Activated CD4-positive, alpha-beta T cell treated with anti-CD3 and anti-CD28 coated beads, Interleukin-2, amount 50 U/mL, for 24 hours (primary cell): ENCODE measurements around the gene BMP7.

ENCODE experiments used
- DNase-seq, 2 donors: peaks; one replicate each; pipeline ENCODE4 v3.0.0-alpha.2; 2020; ENCODE audit warnings: low read depth in 1 of 2, low spot score in 1 of 2

The BMP7 gene

DNA sequence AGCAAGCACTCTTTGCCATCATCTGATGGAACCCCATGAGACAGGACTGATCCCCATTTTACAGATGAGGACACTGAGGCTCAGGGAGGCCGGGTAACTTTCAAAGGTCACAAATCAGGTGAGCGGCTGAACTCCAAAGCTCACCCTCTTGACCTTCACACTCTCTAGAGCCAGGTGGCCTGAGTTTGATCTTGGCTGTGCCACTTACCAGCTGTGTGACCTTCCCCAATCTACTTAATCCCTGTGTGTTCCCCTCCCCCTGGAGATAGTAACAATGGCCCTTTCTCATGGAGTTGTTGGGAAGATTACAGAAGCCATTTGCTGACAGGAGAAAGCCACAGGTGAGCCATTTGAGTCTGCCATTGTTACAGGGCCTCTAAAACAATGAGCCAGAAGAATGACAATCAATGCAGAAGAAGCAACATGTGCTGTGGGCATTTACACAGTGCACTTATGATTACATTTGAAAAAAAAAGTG is 34.5 kb downstream of the BMP7 start:
- DNase-seq: no peak

DNA sequence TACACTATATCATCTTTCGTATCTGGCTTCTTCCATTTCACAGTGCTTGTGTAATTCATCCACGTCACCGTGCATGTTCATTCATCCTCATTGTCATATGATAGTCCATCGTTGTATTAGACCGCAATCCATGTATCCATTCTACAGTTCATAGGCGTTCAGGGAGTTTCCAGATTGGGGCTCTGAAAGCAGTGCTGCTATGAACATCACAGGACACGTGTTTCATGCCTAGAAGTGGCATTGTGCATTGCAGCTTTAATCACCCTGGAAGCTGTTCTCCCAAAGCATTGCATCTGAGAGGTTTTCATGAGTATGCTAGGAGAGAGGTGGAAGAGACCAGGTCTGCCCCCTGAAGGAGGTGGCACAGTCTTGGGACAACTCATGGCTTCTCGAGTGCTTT is 35.3 kb downstream of the BMP7 start:
- DNase-seq: no peak

GRCh38 chr20:57230247-57230646 is 36.2 kb downstream of the BMP7 start:
- DNase-seq: no peak

- no peak for DNase-seq
These were observed 37.0 kb downstream of the BMP7 start for GRCh38 chr20:57229490-57229889.

- DNase-seq: no peak
These were observed 40.6 kb downstream of the BMP7 start for GRCh38 chr20:57225830-57226229.

GRCh38 chr20:57225197-57225733 is 41.2 kb downstream of the BMP7 start:
- DNase-seq: no peak

DNA sequence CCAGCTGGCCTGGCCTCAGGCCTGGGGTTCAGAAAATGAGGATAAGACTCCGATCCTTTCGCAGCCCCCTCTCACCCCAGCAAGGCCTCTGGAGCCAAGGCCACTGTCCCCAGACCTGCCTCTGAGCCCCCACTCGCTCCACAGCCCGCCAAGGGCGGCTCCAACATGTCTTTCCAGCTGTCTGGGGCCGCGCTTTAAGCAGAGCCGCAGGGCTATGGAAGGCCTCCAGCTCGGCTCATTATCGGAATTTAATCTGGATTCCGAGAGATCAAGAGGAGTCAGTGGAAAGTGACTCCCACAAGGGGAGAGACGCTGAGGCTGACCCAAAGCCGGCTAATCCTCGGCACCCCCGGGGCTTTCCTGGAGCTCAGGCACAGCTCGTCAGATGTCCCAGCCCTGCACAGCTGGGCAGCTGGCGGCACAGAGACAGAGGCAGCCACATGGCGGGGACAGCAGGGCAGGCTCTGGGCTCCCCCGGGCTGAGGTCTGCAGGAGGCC is 41.8 kb downstream of the BMP7 start:
- DNase-seq: no peak

GRCh38 chr20:57223648-57224489 is 42.6 kb downstream of the BMP7 start:
- no peak for DNase-seq

- no peak for DNase-seq
These were observed 43.9 kb downstream of the BMP7 start for GRCh38 chr20:57222631-57222950.

- DNase-seq: no peak
These were observed 44.4 kb downstream of the BMP7 start for GRCh38 chr20:57221916-57222630.

GRCh38 chr20:57220337-57221145 is 45.9 kb downstream of the BMP7 start:
- DNase-seq: no peak

DNA sequence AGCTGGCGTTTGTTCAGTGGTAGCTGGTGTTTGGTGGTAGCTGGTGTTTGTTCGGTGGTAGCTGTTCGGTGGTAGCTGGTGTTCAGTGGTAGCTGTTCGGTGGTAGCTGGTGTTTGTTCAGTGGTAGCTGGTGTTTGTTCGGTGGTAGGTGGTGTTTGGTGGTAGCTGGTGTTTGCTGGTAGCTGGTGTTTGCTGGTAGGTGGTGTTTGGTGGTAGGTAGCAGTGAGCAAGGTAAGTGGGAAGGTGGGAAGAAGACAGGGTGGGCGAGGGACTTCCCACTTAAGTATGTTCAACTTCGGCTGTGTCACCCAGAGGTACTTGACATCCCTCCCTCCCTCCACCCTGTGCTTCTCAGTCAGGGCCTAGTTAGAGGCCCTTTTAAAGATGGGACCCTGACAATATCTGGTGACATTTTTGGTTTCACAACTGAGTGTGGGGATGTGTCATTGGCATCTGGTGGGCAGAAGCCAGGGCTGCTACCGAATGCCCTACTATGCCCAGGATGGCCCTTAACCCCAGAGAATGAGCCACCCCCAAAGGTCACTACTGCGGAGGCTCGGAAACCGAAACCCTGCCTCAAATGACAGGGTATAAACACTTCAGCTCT is 47.3 kb downstream of the BMP7 start:
- no peak for DNase-seq

DNA sequence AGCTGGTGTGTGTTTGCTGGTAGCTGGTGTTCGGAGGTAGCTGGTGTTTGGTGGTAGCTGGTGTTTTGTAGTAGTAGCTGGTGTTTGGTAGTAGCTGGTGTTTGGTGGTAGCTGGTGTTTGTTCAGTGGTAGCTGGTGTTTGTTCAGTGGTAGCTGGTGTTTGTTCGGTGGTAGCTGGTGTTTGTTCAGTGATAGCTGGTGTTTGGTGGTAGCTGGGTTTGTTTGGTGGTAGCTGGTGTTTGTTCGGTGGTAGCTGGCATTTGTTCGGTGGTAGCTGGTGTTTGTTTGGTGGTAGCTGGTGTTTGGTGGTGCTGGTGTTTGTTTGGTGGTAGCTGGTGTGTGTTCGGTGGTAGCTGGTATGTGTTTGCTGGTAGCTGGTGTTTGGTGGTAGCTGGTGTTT is 48.0 kb downstream of the BMP7 start:
- DNase-seq: no peak

DNA sequence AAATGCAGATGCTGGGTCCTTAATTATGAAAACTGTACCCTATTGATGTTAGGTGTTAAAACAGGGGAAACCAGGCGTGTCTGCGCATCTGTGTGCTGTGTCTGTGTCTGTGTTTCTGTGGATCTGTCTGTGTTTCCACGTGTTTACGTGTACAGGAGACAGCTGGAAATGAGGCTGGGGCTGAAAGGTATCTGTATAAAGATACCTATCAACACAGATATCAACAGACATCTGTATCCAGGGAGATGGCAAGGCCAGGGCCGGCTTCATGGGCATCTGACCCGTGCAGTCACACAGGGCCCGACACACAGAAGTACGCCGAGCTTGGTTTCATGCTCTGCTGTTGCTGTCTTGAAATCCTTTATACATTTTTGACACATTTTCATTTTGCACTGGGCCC is 48.6 kb downstream of the BMP7 start:
- no peak for DNase-seq

DNA sequence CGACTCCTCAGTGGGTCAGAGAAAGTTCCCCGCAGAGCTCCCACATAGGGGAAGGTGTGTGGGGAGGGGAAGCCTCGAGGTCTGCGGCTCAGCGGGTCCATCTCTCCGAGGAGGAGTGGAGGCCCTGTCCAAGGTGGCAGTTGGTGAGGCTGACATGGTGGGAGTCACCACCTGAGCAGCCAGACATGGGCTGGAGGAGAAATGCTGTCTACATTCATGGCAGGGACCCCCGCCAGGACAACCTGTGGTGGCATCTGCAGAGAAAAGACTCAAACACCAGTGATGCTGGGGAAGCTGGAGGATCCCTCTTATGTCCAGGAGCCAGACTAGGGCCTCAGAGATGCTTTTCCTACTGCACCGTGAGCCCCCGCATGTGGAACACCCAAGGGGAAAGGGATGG is 49.8 kb downstream of the BMP7 start:
- DNase-seq: no peak

GRCh38 chr20:57215826-57216471 is 50.5 kb downstream of the BMP7 start:
- no peak for DNase-seq

DNA sequence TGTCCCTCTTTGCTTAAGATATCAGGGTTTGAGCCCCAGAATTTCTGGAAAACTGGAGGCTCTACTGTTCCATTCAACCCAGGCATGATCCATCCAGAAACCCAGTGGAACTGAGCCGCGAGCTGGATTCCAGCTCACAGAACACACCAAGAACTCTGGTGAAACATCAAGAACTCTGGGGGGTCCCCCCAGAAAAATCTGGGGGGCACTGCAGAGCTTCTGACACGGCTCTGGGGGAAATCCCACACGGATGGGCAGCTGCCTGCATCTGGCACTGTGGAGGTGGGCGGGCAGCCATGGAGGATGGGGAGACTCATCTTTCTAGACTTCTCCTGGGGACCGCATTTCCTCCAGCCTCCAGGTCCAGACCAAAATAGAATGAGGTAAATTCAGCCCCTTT is 51.0 kb downstream of the BMP7 start:
- no peak for DNase-seq

DNA sequence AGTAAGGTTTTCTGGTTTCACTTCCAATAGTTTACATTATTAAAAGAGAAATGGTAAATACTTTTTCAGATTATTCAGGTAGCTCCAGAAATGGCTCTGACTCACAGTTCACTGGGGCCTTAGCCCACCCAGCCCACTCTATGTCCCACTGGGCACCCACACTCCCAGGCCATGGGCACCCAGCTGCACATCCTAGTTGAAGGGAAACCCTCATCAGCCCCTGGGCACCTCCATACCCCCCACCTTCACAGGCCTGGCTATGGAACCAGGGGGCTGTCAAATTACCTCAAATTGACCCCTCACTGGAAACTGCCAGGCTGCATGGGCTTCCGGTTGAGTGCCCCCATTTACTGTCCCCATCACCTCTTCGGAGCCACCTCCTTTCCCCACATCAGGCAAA is 51.5 kb downstream of the BMP7 start:
- DNase-seq: no peak

DNA sequence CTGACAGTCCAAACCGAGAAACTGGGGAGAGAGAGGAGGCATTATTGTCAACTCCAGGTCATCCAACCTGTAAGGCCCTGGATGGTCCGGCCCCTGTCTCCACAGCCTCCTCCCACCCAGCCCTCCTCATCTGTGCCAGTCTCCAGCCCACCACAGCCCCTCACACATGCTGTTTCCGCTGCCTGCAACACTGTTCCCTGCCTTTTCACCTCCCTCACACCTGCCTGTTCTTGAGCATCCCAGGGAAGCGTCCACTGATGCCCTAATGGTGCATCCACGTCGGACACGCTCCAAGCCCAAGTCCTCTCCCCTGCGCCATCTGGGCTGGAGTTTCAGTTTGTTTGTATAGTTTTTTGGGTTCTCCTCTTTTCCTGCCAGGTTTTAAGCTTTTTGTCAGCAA is 52.0 kb downstream of the BMP7 start:
- DNase-seq: no peak

- no peak for DNase-seq
These were observed 52.5 kb downstream of the BMP7 start for GRCh38 chr20:57213924-57214323.
